NOMO-1 (cell line): ENCODE data around the gene NCMAP.

Experiments
- DNase-seq, 2 experiments: peaks; one replicate each; lab custom pipeline; 2025; ENCODE audit not compliant: unreplicated experiment in 2 of 2; lab: John Stamatoyannopoulos, UW

The NCMAP gene

GRCh38 chr1:24567792-24568388 is 12.0 kb downstream of the NCMAP start:
- DNase-seq: peak in 1 of 2 experiments; percentile 34

GRCh38 chr1:24568475-24568874 is 12.6 kb downstream of the NCMAP start:
- DNase-seq: no peak

GRCh38 chr1:24570265-24571125 is 14.6 kb downstream of the NCMAP start:
- DNase-seq: no peak

- no peak for DNase-seq
Measured at GRCh38 chr1:24572301-24572700, 16.4 kb downstream of the NCMAP start.

GRCh38 chr1:24575905-24576587 is 20.2 kb downstream of the NCMAP start:
- DNase-seq: no peak

GRCh38 chr1:24578846-24579245 is 23.0 kb downstream of the NCMAP start:
- no peak for DNase-seq

- no peak for DNase-seq
Measured at GRCh38 chr1:24580756-24581155, 24.9 kb downstream of the NCMAP start.

GRCh38 chr1:24584171-24584647 is 28.3 kb downstream of the NCMAP start:
- DNase-seq: no peak

GRCh38 chr1:24586119-24586518 is 30.2 kb downstream of the NCMAP start:
- DNase-seq: no peak

GRCh38 chr1:24586970-24587820 is 31.3 kb downstream of the NCMAP start:
- DNase-seq: peak; percentile 49 to 80

GRCh38 chr1:24588573-24588972 is 32.7 kb downstream of the NCMAP start:
- DNase-seq: no peak

- no peak for DNase-seq
Measured at GRCh38 chr1:24589200-24589599, 33.3 kb downstream of the NCMAP start.

- no peak for DNase-seq
Measured at GRCh38 chr1:24591781-24592180, 35.9 kb downstream of the NCMAP start.

GRCh38 chr1:24594328-24594598 is 38.4 kb downstream of the NCMAP start:
- DNase-seq: no peak

- no peak for DNase-seq
Measured at GRCh38 chr1:24596401-24596880, 40.6 kb downstream of the NCMAP start.

GRCh38 chr1:24599265-24599664 is 43.4 kb downstream of the NCMAP start:
- no peak for DNase-seq

- DNase-seq: no peak
Measured at GRCh38 chr1:24600551-24600950, 44.7 kb downstream of the NCMAP start.

GRCh38 chr1:24605534-24606295 is 49.8 kb downstream of the NCMAP start:
- no peak for DNase-seq

GRCh38 chr1:24606296-24606605 is 50.4 kb downstream of the NCMAP start:
- DNase-seq: no peak

- no peak for DNase-seq
Measured at GRCh38 chr1:24606621-24607020, 50.7 kb downstream of the NCMAP start.
